ENCODE data around the gene DCBLD1.

DCBLD1 gene

DNA sequence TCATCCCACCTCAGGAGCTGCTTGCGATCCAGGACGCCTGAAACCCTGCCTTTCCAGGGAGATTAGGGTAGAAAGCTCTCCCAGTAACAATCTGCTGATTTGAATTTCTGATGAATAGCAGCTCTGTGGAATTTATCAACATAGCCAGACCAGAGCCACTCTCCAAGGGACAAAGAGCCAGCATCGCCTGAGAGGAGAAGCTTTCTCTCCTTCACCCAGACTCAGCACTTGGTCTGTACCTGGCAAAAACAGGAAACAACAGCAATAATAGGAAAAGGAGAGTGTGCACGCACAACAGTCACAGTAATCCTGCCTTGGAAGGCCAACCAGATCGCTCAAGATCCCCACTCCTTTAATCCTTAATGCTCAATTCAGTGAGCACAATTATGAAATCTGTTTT, 34.5 kb upstream of the DCBLD1 start:
- TF ChIP-seq MYC (IDR thresholded peaks at IDR 0.05; ENCODE audit: low read depth, low read length) (no peak), MAX (IDR thresholded peaks at IDR 0.05; ENCODE audit: low read depth, low read length) (no peak), POLR2A (IDR thresholded peaks at IDR 0.05; ENCODE audit: extremely low read depth, insufficient read length) (no peak)
- TF ChIP-seq, protein P1, sequence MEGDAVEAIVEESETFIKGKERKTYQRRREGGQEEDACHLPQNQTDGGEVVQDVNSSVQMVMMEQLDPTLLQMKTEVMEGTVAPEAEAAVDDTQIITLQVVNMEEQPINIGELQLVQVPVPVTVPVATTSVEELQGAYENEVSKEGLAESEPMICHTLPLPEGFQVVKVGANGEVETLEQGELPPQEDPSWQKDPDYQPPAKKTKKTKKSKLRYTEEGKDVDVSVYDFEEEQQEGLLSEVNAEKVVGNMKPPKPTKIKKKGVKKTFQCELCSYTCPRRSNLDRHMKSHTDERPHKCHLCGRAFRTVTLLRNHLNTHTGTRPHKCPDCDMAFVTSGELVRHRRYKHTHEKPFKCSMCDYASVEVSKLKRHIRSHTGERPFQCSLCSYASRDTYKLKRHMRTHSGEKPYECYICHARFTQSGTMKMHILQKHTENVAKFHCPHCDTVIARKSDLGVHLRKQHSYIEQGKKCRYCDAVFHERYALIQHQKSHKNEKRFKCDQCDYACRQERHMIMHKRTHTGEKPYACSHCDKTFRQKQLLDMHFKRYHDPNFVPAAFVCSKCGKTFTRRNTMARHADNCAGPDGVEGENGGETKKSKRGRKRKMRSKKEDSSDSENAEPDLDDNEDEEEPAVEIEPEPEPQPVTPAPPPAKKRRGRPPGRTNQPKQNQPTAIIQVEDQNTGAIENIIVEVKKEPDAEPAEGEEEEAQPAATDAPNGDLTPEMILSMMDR (IDR thresholded peaks at IDR 0.05; ENCODE audit: low read depth, low read length) = no peak
- no peak for DNase-seq (ENCODE audit: low read depth)
- no peak overlapping the region for H3K4me3 ChIP-seq (ENCODE audit: low read depth, low read length)

DNA sequence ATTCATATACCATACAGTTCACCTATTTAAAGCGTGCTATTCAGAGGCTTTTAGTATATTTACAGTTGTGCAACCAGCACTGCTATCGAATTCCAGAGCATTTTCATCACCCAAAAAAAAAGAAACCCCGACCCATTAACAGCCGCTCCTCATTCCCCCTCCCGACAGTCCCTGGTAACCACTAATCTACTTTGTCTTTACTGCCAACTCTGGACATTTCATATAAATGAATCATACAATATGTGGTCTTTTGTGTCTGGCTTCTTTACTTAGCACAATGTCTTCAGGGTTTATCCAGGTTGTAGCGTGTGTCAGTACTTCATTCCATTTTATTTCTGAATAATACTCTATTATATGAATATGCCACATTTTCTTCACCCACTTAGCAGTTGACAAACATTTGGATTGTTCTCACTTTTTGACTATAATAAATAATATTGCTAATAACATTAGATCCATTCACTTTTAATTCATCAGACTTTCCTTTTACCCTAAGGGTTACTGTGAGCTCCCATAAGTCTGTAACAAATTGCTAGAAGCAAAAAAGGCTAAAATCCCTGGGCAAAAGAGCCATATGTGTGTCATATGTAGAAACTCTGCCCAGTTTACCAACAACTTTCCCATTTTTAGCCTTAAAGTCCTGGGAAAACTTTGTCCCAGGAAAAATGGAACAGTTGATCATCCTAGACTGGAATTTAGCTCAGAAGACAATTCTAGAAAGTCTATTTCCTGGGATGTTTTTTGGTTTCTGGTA, 33.6 kb upstream of the DCBLD1 start:
- TF ChIP-seq POLR2A (IDR thresholded peaks at IDR 0.05; ENCODE audit: extremely low read depth, insufficient read length) = no peak
- TF ChIP-seq MAX (IDR thresholded peaks at IDR 0.05; ENCODE audit: low read depth, low read length) = no peak
- no peak for TF ChIP-seq MYC (IDR thresholded peaks at IDR 0.05; ENCODE audit: low read depth, low read length)
- TF ChIP-seq, protein P1 (IDR thresholded peaks at IDR 0.05; ENCODE audit: low read depth, low read length) = no peak
- no peak overlapping the region for H3K4me3 ChIP-seq (ENCODE audit: low read depth, low read length)
- DNase-seq (ENCODE audit: low read depth) = no peak

DNA sequence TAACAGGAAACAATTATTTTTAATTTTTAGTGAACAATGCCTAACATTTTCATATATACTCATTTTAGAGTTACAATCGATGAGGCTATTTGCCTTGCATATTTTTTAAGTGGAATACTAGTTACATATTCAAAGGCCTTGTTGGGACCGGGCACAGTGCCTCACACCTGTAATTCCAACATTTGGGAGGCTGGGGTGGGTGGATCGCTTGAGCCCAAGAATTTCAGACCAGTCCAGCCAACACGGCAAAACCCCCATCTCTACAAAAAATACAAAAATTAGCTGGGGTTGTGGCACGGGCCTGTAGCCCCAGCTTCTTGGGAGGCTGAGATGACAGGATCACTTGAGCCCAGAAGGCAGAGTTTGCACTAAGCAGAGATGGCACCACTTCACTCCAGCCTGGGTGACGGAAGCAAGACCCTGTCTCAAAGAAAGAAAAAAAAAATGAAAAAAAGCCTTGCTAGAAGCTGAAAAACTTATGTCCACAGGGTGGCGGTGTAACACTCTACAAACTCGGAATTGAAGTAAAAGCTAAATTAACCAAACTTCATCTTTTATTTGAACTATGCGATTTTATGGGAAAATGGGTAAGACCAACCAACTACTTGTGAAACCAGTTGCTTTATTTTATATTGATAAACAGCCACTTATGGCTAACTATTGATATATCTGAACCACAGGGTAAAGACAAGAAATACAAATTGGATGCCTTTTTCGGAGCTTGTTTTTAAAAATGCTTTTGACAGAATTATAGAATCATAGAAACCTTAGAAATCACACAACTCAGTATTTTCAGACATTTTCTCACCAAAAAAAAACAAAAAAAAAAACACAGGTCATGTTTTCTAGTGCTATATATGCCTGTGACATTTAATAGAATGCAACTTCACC, 32.7 kb upstream of the DCBLD1 start:
- H3K4me3 ChIP-seq (ENCODE audit: low read depth, low read length) = no peak overlapping the region
- TF ChIP-seq, protein P1 (IDR thresholded peaks at IDR 0.05; ENCODE audit: low read depth, low read length) = peak; percentile 50
- TF ChIP-seq POLR2A (IDR thresholded peaks at IDR 0.05; ENCODE audit: extremely low read depth, insufficient read length) = no peak
- DNase-seq (ENCODE audit: low read depth) = peak; percentile 79

DNA sequence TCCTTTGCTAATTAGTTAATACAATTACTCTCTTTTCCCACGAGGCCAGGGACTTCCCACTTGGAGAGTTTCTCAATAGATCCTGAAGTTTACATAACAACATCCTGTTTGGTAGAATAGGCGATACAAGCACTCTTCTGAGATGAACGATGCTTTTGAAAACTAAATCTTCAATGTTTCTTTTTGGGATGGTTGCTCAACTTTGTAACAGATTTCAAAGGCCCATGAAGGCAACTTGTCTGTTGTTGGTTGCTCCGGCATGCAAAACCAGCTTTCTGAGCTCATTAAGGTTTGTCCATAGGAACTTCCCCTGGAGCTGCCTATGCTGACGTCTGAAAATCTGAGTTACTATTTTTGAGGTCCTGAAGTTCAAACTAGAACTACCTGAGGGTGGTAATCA, 30.8 kb upstream of the DCBLD1 start:
- no peak for TF ChIP-seq MAX (IDR thresholded peaks at IDR 0.05; ENCODE audit: low read depth, low read length)
- TF ChIP-seq MYC (IDR thresholded peaks at IDR 0.05; ENCODE audit: low read depth, low read length) = no peak
- TF ChIP-seq POLR2A (IDR thresholded peaks at IDR 0.05; ENCODE audit: extremely low read depth, insufficient read length) = no peak
- TF ChIP-seq, protein P1 (IDR thresholded peaks at IDR 0.05; ENCODE audit: low read depth, low read length) = no peak
- H3K4me3 ChIP-seq (ENCODE audit: low read depth, low read length) = no peak overlapping the region
- DNase-seq (ENCODE audit: low read depth) = peak; percentile 34

DNA sequence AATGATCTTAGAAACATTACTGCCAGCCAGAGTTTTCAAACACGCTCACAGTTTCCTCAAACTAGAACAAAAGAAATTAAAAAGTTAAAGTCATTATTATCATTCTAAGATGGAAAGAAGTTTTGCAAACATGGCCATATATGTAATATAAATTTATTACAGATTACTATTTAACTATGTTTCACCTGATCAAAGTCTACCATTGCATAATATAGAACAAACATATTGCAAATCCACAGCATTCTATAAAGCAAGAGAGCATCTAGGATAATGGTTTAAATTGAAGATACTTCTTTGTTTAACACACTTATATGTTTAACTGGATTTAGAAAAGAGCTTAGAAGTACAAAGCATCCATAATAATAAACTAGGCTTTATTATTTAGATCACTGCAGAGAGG, 26.2 kb upstream of the DCBLD1 start:
- H3K4me3 ChIP-seq (ENCODE audit: low read depth, low read length) = no peak overlapping the region
- TF ChIP-seq, protein P1 (IDR thresholded peaks at IDR 0.05; ENCODE audit: low read depth, low read length) = no peak
- TF ChIP-seq MYC (IDR thresholded peaks at IDR 0.05; ENCODE audit: low read depth, low read length) = no peak
- TF ChIP-seq POLR2A (IDR thresholded peaks at IDR 0.05; ENCODE audit: extremely low read depth, insufficient read length) = no peak
- no peak for TF ChIP-seq MAX (IDR thresholded peaks at IDR 0.05; ENCODE audit: low read depth, low read length)

More for the DNA sequence above, 26.2 kb upstream of the DCBLD1 start:
- no peak for DNase-seq (ENCODE audit: low read depth)
